Endothelial cell (in vitro differentiated cells): ENCODE data around the gene FMN1. TPM values are rescaled to one million over a fixed set of nuclear protein-coding genes. Genes with fewer than 3 reads are reported as not detected.

Experiments used
- DNase-seq: peaks from one replicate; pipeline ENCODE4 v3.0.0; 2021; ENCODE audit warnings: low spot score
- H3K27ac Mint-ChIP-seq: one replicate; pipeline ENCODE4 v1.8.0; 2021; ENCODE audit warnings: mixed read lengths, inconsistent platforms; ENCODE audit not compliant: unreplicated experiment
- H3K27me3 Mint-ChIP-seq: one replicate; pipeline ENCODE4 v1.8.0; 2021; ENCODE audit warnings: mild to moderate bottlenecking, moderate library complexity, mixed read lengths, inconsistent platforms; ENCODE audit not compliant: unreplicated experiment
- H3K36me3 Mint-ChIP-seq: one replicate; pipeline ENCODE4 v1.8.0; 2021; ENCODE audit warnings: mild to moderate bottlenecking, low read depth, mixed read lengths, inconsistent platforms; ENCODE audit not compliant: unreplicated experiment
- H3K4me1 Mint-ChIP-seq: one replicate; pipeline ENCODE4 v1.8.0; 2021; ENCODE audit warnings: mild to moderate bottlenecking, mixed read lengths, inconsistent platforms; ENCODE audit not compliant: unreplicated experiment
- H3K4me3 Mint-ChIP-seq: one replicate; pipeline ENCODE4 v1.8.0; 2021; ENCODE audit warnings: mild to moderate bottlenecking, mixed read lengths, inconsistent platforms; ENCODE audit not compliant: unreplicated experiment
- H3K9me3 Mint-ChIP-seq: one replicate; pipeline ENCODE4 v1.8.0; 2021; ENCODE audit warnings: mixed read lengths, inconsistent platforms; ENCODE audit not compliant: unreplicated experiment
- CTCF ChIP-seq: fragments of 200-600 bp; sonication (generic); IDR thresholded peaks from one replicate; pipeline ENCODE4 v1.5.0; 2021; ENCODE audit warnings: antibody characterized with exemption; ENCODE audit not compliant: unreplicated experiment
- total RNA-seq: library from RNA; stranded (reverse); fragmentation: NEBNext Ultra II Directional; extraction: Animal tissue kit (Norgen Biotek cat#: 25700); gene quantifications from one replicate; pipeline ENCODE4 v1.2.1, GENCODE V29; 2021; ENCODE audit not compliant: unreplicated experiment

FMN1 gene
- total RNA-seq, 1 donor from 2014 or later: 1.3 TPM

GRCh38 chr15:33047077-33047476 lies 147.4 kb downstream of the FMN1 start:
- Mint-ChIP-seq H3K4me3 (no peak overlapping the region), H3K36me3 (no peaks in the 10 kb centered on the region), H3K9me3 (no peaks in the 10 kb centered on the region), H3K27ac (no peak overlapping the region), H3K4me1 (no peaks in the 10 kb centered on the region), H3K27me3 (peaks cover 3% of the 10 kb centered on the region)
- TF ChIP-seq CTCF: no peak
- DNase-seq: no peak

GRCh38 chr15:33046329-33046728 lies 148.2 kb downstream of the FMN1 start:
- no peaks in the 10 kb centered on the region for H3K4me1 Mint-ChIP-seq
- no peak for TF ChIP-seq CTCF
- no peaks in the 10 kb centered on the region for H3K9me3 Mint-ChIP-seq
- H3K27me3 Mint-ChIP-seq: peaks cover 3% of the 10 kb centered on the region
- no peak overlapping the region for H3K4me3 Mint-ChIP-seq
- H3K36me3 Mint-ChIP-seq: no peaks in the 10 kb centered on the region
- H3K27ac Mint-ChIP-seq: no peak overlapping the region
- DNase-seq: no peak

- Mint-ChIP-seq H3K4me3 (no peak overlapping the region), H3K27ac (no peak overlapping the region), H3K9me3 (no peaks in the 10 kb centered on the region), H3K4me1 (no peaks in the 10 kb centered on the region), H3K36me3 (no peaks in the 10 kb centered on the region), H3K27me3 (peaks cover 3% of the 10 kb centered on the region)
- no peak for DNase-seq
- TF ChIP-seq CTCF: no peak
Measured at GRCh38 chr15:33045066-33045810, 149.3 kb downstream of the FMN1 start.

GRCh38 chr15:33044598-33044997 lies 149.9 kb downstream of the FMN1 start:
- H3K9me3 Mint-ChIP-seq: no peaks in the 10 kb centered on the region

More at GRCh38 chr15:33044598-33044997, 149.9 kb downstream of the FMN1 start:
- H3K27ac Mint-ChIP-seq: no peak overlapping the region
- H3K27me3 Mint-ChIP-seq: peaks cover 3% of the 10 kb centered on the region
- no peak for TF ChIP-seq CTCF
- no peak overlapping the region for H3K4me3 Mint-ChIP-seq
- no peaks in the 10 kb centered on the region for H3K4me1 Mint-ChIP-seq
- H3K36me3 Mint-ChIP-seq: no peaks in the 10 kb centered on the region
- DNase-seq: no peak
